Measurements from ENCODE around the gene ECI2.

Gene ECI2

GRCh38 chr6:4164456-4164855 lies 29.1 kb upstream of the ECI2 start:
- in situ Hi-C loops (cut with HindIII; ENCODE audit: low pct_unique_long_range_greater_than_20kb, low sequenced_read_pairs): no loop called here
- TF ChIP-seq JUND (IDR thresholded peaks at IDR 0.05; ENCODE audit: low read depth): no peak
- peak in 1 of 2 experiments; percentile 68 for DNase-seq (ENCODE audit: low read depth in 1 of 2, low spot score in 1 of 2)

DNA sequence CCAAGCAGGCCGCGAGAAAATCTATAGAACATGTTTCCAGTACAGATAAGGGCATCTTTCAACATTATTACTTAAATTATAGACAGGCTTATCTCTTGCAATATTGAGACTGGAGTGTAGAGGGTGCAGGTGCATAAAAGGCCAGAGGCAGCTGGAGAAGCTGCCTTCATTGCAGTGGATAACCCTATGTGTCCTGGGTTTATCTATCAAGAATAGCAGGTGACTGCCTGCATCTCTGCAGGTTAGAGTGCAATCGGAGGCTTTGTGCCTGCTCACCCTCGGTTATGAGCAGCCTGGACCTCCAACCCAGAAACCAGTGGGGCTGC lies 28.7 kb upstream of the ECI2 start:
- in situ Hi-C loops (cut with HindIII; ENCODE audit: low pct_unique_long_range_greater_than_20kb, low sequenced_read_pairs): no loop called here
- no peak for DNase-seq (ENCODE audit: low read depth in 1 of 2, low spot score in 1 of 2)

GRCh38 chr6:4163408-4164116 lies 28.2 kb upstream of the ECI2 start:
- in situ Hi-C loops (cut with HindIII; ENCODE audit: low pct_unique_long_range_greater_than_20kb, low sequenced_read_pairs): no loop called here
- no peak for TF ChIP-seq JUND (IDR thresholded peaks at IDR 0.05; ENCODE audit: low read depth)
- DNase-seq (ENCODE audit: low read depth in 1 of 2, low spot score in 1 of 2): no peak

More for the DNA sequence above, 28.7 kb upstream of the ECI2 start:
- TF ChIP-seq JUND (IDR thresholded peaks at IDR 0.05; ENCODE audit: low read depth): no peak

GRCh38 chr6:4162370-4162769 lies 27.0 kb upstream of the ECI2 start:
- DNase-seq (ENCODE audit: low read depth in 1 of 2, low spot score in 1 of 2): no peak
- in situ Hi-C loops (cut with HindIII; ENCODE audit: low pct_unique_long_range_greater_than_20kb, low sequenced_read_pairs): no loop called here
- no peak for TF ChIP-seq JUND (IDR thresholded peaks at IDR 0.05; ENCODE audit: low read depth)

- no peak for TF ChIP-seq JUND (IDR thresholded peaks at IDR 0.05; ENCODE audit: low read depth)
- DNase-seq (ENCODE audit: low read depth in 1 of 2, low spot score in 1 of 2): no peak
- in situ Hi-C loops (cut with HindIII; ENCODE audit: low pct_unique_long_range_greater_than_20kb, low sequenced_read_pairs): no loop called here
These were observed 24.1 kb upstream of the ECI2 start for GRCh38 chr6:4159491-4159890.

GRCh38 chr6:4157506-4157905 lies 22.1 kb upstream of the ECI2 start:
- TF ChIP-seq JUND (IDR thresholded peaks at IDR 0.05; ENCODE audit: low read depth): no peak
- DNase-seq (ENCODE audit: low read depth in 1 of 2, low spot score in 1 of 2): no peak
- in situ Hi-C loops (cut with HindIII; ENCODE audit: low pct_unique_long_range_greater_than_20kb, low sequenced_read_pairs): no loop called here

GRCh38 chr6:4155848-4156466 lies 20.6 kb upstream of the ECI2 start:
- DNase-seq (ENCODE audit: low read depth in 1 of 2, low spot score in 1 of 2): peak in 1 of 2 experiments; percentile 88
- in situ Hi-C loops (cut with HindIII; ENCODE audit: low pct_unique_long_range_greater_than_20kb, low sequenced_read_pairs): no loop called here
- TF ChIP-seq JUND (IDR thresholded peaks at IDR 0.05; ENCODE audit: low read depth): no peak

DNA sequence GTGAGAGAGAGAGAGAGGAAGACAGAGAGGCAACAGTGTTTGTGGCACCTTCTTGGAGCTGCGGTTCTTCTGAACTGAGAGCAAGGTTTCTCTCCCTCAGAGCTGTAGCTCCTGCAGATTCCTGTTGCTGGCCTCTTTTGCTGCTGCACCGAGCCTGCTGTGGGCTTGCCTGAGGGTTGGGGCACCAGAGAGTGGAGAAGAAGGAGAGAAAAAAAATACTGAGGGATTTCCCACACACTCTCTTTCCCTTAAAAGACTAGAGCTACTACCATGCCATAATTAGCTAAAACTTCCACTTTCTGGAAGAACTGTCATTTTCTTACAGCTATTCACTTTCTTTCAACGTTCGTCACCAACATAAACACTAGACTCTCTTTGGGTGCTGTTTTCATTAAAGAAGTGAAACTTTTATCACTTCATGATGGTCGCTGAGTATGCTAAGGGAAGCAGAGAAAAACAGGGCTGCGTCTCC lies 18.2 kb upstream of the ECI2 start:
- in situ Hi-C loops (cut with HindIII; ENCODE audit: low pct_unique_long_range_greater_than_20kb, low sequenced_read_pairs): no loop called here
- no peak for TF ChIP-seq JUND (IDR thresholded peaks at IDR 0.05; ENCODE audit: low read depth)
- no peak for DNase-seq (ENCODE audit: low read depth in 1 of 2, low spot score in 1 of 2)

- in situ Hi-C loops (cut with HindIII; ENCODE audit: low pct_unique_long_range_greater_than_20kb, low sequenced_read_pairs): no loop called here
- TF ChIP-seq JUND (IDR thresholded peaks at IDR 0.05; ENCODE audit: low read depth): no peak
- DNase-seq (ENCODE audit: low read depth in 1 of 2, low spot score in 1 of 2): no peak
These were observed 9.7 kb upstream of the ECI2 start for GRCh38 chr6:4145083-4145482.

DNA sequence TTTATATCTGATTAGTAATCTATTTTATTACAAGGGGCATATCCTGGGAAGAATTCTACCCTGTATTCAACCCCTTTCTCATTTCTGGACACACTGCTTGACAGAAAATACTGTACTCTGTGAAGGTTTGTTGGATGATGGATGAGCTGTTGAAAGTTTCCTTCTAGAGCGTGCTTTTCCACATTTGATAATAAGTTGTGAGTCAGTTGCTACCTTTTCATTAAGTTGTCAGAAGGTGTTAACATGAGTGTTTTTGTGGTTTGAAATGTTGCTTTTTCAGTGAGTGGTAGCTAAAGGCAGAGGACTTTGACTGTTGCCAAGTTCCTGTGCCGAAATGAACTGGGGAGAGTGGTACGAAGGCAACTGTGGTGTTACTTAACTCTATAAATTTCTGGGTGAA lies 3.9 kb upstream of the ECI2 start:
- in situ Hi-C loops (cut with HindIII; ENCODE audit: low pct_unique_long_range_greater_than_20kb, low sequenced_read_pairs): no loop called here
- DNase-seq (ENCODE audit: low read depth in 1 of 2, low spot score in 1 of 2): no peak
- TF ChIP-seq JUND (IDR thresholded peaks at IDR 0.05; ENCODE audit: low read depth): no peak

DNA sequence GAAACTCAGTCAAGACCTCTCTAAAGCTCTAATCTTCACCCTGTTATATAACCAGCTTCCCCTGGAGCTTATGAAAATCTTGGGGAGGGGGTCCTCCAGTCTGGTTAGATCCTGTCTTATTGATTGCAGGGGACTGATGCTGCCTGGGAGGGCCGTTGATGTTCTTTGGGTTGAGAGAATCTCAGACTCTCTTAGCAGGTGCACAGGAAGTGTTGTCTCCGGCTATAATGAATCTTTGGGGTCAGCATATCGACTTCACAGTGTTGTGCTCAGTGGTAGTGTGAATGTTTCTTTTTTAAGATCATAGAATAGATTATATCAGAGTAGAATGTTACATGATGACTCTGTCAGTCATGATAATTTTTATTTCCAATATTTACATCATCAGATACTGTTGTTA lies 2.8 kb upstream of the ECI2 start:
- in situ Hi-C loops (cut with HindIII; ENCODE audit: low pct_unique_long_range_greater_than_20kb, low sequenced_read_pairs): no loop called here

GRCh38 chr6:4136354-4136831 lies 1.0 kb upstream of the ECI2 start:
- DNase-seq (ENCODE audit: low read depth in 1 of 2, low spot score in 1 of 2): no peak
- no peak for TF ChIP-seq JUND (IDR thresholded peaks at IDR 0.05; ENCODE audit: low read depth)
- in situ Hi-C loops (cut with HindIII; ENCODE audit: low pct_unique_long_range_greater_than_20kb, low sequenced_read_pairs): no loop called here

More for the DNA sequence above, 2.8 kb upstream of the ECI2 start:
- DNase-seq (ENCODE audit: low read depth in 1 of 2, low spot score in 1 of 2): no peak
- no peak for TF ChIP-seq JUND (IDR thresholded peaks at IDR 0.05; ENCODE audit: low read depth)

DNA sequence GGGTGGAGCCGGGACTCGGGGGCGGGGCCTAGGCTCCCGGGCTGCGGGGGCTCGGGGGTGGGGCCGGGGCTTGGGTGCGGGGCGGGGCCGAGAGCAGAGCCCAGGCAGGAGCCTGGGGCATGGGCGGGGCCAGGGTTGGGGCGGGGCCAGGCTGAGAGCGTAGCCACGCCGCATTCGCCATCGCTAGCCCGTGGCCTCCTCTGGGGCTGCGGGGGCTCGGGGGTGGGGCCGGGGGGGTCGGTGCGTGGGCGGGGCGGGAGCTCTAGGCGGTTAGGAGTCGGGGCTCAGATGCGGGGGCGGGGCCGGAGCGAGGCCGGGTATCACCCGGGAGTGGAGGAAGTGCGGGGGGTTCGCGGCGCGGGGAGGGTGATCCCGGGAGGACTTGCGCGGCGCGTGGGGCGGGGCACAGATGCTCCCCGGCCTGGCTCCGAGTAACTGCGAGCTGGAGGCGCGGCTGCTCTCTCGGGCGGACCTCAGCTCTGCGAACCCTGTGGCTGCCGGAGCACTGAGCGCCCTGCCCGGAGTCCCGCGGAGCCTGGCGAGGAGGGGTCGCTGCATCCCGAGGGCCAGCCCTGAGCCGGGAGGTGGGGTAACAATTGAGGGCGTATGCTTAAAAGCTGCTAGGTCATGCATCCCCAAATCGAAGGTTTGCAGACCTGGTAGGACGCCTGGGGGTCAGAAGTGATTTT lies 434 bp upstream of the ECI2 start:
- in situ Hi-C loops (cut with HindIII; ENCODE audit: low pct_unique_long_range_greater_than_20kb, low sequenced_read_pairs): no loop called here
- TF ChIP-seq JUND (IDR thresholded peaks at IDR 0.05; ENCODE audit: low read depth): no peak
- DNase-seq (ENCODE audit: low read depth in 1 of 2, low spot score in 1 of 2): peak; percentile 94 to 97

All from T47D (cell line).